Stimulated activated CD4-positive, alpha-beta T cell treated with anti-CD3 and anti-CD28 coated beads, Interleukin-2, amount 100 ng/mL, for 48 hours (primary cell): ENCODE results near the gene VEPH1.

Experiments
- DNase-seq, 2 donors: peaks; one replicate each; pipeline ENCODE4 v3.0.0-alpha.2; 2020

VEPH1 gene

DNA sequence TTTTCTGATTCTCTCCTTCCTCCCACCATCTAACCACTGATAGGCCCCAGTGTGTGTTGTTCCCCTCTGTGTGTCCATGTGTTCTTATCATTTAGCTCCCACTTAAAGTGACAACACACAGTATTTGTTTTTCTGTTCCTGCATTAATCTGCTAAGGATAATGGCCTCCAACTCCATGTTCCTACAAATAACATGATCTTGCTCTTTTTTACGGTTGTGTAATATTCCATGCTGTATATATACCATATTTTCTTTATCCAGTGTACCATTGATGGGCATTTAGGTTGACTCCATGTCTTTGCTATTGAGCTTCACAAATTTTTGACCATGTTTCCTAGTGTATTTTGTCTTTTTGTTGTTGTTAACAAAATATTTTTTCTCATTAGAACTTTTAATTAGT is 30.6 kb downstream of the VEPH1 start:
- no peak for DNase-seq

DNA sequence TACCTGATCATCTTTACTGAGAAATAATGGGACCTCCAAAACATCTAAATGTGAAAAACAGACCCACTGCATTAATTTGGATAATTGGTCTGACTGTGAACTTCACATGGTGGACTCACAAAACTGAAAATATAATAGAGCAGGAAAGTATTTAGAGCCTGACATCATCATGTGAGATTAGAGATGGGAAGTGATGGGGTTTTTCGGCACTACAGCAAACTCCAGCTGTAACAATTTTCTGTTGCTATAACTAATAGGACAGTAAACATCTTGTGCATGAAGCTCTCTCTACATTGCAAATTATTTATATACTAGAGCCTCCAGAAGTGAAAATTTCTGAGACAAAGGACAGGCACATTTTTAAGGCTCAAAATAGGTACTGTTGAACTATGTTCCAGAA is 32.2 kb downstream of the VEPH1 start:
- DNase-seq, result no peak

DNA sequence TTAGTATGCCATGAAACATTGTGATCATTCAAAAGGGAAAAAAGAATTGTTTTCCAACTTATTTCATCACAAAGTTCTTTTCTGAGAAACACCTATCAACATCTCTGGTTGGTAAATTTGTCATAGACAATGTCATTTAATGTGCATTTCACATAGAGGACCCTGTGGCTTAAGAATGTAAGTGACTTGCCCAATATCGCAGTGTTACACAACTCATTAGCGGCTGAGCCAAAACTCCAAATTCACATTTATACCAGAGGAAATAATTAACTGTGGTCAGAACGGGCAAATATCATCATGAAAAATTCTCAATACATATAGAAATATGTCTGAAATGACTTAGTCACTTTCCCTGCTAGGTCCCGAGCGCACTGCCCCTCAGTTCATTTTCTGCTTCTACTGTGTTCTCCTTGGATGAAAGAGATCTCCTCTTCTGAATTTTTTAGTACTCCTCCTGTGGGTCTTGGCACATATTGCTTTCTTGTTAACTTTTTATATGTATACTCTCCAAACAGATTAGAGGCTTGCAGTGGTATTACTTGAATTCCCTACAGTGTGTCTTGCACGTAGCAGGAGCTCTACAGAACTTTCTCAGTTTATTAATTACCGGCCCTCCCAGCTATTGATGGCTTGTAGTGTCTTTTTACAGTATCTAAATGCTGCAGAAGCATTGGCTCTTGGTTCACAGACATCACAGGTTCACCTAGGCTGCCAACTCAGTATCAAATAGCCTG is 33.5 kb downstream of the VEPH1 start:
- no peak for DNase-seq

DNA sequence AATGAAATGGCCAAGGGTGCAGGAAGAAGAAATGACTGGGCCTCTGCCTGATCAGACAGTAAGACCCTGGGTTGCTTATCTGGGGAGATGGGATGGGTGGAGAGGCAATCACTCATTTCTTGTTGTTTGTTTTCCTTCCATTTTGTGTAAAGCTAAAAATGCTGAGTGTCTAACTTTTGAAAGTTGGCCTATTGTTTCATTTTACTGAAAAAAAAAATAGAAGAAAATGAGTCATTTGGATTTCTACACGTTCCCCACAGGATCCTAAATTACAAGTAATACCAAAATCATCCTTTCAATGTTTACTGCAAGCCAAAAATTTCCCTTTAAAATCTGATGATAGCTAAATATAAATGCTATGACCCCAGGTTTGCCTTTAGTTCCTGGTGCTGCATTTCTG is 36.0 kb downstream of the VEPH1 start:
- DNase-seq, result no peak

DNA sequence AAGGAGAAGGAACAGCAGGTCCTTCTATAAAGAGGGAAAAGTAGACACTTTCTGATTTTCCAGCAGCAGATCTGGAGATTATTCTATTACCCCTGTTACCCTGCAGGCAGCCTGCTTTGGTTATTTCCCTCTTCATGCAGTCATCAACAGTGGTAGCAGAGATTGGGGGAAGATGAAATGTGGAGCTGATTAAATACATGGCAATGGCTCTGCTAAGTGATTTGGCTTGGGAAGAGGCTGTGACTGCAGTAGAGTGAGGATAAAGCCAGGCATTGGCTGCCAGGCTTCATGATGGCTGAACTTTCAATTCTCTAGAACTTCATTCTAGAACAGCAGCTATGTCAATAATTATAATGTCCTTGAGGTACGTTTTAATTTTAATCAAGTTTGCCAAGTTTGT is 37.5 kb downstream of the VEPH1 start:
- DNase-seq, result no peak

DNA sequence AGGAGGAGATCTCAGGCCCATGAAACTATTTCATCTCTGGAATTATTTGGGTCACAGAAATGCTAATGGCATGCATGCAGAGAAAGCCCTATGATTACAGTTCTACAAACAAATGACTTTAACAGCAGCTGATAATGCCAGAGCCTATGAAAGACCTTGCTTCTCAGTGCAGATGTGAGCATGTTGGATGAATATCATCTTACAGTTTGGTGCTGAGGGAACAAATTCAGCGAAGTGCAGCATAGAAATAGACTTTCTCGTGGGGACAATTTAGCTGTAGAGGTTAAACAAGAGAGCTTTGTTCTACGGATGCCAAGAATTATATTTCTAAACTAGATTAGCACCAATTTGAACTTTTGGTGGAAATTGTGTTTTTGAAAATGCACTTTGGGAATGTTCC is 38.9 kb downstream of the VEPH1 start:
- DNase-seq, result no peak

DNA sequence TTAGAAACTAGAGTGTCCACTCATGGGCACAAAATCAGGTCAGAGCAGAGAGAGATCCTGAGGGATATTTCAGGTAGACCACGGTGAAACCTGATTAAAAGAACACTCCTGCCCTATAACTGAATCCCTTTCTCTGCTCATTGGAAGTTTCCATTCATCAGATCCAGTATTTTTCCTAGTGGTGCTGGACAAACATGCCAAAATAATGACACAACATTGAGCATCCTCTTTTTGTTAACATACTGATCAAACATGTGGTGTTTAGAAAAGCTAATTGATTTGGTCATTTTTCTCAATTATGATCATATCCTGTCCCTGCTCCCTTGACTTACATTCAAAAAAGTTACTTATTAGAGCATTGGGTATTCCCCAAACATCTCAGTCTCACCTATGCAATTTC is 39.4 kb downstream of the VEPH1 start:
- no peak for DNase-seq

DNA sequence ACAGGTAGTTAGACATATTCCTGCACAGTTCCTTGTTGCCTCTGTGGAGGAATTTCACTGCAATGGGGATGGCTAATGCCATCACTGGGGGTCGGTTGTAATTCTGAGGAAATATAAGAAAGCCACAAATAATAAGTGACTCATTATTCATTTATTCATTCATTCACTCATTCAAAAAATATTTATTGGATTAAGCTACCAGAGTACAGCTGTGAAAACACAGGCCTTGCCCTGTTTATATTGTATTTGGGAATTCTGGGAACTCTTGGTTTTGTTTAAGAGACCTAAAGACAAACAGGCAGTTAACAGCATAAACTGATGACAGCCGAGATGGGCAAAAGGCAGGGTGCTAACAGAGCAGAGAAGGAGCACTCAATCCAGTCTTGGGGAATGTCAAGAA is 43.0 kb downstream of the VEPH1 start:
- no peak for DNase-seq

DNA sequence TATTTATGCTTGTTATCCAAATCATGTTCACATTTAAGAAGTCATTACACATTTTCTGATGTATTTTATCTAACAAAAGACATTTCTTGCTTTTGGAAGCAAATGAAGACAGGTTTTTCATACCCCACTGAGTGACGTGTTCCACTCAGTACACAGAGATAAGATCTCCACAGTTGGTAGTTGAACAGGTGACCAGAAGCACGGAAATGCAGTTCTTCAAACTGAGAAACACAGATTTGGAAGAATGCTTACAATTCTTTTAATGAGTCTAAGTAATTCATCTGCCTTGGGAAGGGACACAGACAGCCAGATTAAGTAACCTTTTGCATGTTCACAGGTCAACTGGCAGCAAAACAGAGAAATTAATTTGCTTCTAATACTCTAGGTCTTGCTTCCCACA is 43.5 kb downstream of the VEPH1 start:
- no peak for DNase-seq

DNA sequence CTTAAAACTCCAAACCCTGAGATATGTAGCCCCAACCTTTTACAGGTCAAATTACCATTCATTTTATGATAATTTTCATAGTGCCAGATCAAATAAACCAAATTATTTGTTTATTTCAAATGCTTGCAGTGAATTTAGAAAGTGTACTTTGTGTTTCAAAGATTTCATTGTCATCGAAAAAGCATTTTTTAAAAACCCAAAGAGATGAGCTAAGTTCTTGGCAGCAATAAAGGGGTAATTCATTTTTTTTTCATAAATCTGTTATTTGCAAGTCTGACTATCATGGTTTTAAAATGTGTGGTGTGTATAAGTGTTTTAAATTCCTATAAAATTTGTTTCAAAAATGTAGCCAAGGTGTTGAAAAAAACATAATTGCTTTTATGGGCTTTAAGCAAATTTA is 49.4 kb downstream of the VEPH1 start:
- no peak for DNase-seq

DNA sequence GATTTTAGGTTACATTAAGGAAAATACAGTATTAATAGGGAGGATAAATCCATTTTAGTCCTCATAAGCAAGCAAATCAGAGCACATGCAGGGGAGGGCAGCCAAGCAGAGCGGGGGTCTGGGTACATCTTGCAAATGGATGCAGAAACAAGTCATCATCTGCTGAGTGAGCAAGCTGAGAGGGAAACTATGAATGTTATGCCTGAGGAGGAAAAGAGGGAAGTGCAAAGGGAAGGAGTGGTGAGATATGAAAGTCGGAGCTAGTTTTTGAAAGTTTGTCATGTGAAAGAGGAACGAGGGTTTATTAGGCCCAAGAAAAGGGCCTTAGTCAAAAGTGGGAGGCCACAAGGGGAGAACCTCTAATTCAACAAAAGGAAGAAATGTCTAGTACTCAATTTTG is 51.1 kb downstream of the VEPH1 start:
- DNase-seq, result no peak

DNA sequence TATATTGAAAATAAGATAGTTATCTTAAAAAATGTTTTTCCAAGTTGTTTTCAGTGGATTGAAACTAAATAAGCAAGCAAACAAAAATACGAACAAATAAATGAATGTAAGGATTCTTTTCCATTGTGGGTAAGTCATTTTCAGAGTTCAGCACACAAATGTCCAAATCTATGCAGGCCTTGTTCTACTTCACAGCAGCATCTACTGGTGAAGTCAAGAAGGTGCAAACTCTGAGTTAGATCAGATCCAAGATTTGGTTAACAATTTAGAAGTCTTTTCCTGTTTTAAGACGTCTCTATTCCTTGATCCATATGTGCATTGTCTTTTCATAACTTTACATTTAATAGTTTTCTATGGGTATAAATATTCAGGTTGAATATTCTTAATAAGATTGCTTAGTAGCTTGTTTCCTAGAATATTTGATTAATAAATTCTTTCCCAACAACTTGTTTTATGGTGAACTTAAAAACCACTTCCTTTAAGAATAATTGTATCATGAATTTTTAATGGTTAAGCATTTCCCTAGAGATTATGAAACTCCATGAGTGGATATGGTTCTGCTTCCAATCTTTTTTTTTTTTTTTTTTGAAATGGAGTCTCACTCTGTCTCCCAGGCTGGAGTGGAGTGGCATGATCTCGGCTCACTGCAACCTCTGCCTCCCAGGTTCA is 56.1 kb downstream of the VEPH1 start:
- DNase-seq, result no peak

DNA sequence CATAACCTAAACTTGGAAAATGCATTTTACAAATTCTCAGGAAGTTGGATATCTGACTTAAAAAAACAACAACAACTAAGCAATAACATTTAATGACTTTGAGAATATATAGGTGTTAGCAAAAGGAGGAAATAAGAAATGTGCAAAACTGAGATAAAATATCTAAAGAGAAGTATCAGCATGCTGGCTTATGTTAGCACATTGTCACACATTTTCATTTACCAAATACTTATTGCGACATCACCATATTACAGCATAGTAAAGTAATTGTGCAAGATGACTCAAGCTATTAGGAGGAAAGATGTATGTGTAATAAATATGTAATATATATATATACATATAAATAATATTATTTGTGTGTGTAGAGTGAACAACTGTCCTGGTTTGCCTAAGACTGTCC is 57.4 kb downstream of the VEPH1 start:
- DNase-seq, result no peak

DNA sequence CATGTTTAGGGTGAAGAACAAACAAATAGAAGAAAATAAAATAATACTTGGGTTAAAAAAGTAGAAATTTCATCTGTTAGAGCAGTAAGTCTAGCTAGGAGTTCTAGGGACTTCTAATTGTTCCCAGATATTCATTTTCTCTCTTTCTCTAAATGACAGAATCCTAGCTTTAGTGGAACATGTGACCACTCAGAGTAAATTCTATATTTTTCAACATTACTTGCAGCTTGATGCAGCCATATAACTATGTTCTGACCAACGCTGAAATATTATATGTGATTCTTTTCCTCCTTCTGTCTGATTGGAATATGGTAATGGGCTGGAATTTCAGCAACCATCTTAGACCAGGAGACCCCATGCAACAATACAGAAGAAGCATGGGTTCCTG is 58.4 kb downstream of the VEPH1 start:
- DNase-seq, result no peak

DNA sequence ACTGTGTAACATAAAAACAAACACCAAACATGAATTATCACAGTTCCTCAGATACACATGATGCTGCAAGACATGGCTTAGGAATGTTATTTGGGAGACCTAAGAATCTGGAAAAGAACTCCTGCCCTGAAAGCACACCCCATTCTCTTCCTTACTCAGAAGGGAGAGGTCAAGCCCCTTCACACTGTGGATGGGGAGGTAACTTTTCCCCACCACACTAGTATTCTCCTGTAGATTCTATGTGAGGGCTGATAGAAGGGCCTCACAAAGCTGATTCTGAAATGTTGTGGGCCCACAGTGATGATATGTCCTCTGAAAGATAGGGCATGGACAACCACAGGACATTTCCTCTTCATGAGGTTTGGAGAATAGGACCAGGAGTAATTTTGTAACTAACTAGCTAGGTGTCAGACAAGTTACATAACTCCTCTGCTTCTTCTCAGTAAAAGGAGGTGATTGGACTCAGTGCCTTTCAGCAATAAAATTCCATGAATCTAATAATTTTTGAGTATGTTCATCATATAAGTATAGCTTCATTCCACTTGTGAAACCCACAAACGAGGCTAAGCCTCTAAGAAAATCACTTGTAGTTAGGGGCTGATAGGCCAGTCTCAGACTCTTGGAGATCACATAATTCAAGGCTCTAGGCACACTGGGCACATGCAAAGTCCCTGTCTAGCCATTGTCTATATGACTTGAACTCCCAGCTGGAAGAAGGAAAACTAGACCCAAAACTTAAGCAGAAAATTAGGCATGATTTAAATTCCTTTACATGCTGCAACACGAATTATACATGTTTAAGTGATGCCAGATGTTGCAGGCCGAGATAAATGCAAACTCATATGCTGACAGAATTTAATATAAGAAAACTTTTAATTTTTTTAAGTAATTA is 59.1 kb downstream of the VEPH1 start:
- DNase-seq, result no peak

DNA sequence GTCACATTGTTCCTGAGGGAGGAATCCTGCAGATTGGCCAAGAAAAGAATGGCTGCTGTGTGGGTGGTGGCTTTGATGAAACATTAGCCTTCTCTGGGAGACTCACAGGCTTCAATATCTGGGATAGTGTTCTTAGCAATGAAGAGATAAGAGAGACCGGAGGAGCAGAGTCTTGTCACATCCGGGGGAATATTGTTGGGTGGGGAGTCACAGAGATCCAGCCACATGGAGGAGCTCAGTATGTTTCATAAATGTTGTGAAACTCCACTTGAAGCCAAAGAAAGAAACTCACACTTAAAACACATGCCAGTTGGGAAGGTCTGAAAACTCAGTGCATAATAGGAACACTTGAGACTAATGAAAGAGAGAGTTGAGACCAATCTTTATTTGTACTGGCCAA is 60.5 kb downstream of the VEPH1 start:
- DNase-seq, result no peak

DNA sequence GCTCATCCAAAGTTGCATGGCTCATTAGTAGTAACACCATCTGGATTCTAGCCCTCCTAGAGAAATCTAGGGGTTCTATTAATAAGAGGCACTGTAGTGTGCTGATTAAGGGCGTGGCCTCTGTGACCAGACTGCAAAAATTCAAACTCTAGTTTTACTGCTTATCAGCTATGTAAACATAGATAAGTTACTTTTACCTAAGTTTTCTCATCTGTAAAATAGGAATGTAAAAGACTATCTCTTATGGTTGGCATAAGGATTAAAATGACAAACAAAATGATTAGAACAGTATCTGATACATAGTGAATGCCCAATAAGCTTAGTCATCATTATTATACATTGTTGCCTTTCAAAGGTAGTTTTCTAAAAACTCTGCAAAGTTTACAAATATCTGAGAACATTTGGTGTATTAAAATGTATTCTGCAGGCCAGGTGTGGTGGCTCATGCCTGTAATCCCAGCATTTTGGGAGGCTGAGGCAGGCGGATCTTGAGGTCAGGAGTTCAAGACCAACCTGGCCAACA is 62.1 kb downstream of the VEPH1 start:
- no peak for DNase-seq

DNA sequence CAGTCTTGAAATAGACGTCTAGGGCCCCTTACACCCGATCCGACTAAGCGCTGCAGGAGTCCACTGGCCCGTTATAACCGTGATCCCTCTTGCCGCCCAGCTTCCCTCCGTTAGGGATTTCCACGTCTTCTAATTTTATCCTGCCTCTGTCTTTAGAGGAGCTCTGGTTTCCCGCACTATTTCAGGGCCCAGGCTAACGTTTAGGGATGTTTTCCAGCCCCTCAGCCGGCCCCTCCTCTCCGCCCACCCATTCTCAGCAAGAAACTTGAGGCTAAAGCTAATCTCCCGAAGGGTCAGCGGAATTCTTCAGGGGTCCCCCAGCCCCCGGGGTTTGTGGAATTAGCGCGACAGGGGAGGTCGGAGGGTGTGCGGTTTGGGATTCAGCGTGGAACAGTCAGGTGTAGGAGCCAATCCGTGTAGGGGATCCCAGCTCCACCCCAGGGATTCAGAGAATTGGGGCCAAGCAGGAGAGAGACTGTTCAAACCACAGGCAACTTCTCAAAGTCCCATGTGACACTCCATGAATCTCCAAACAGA is 65.0 kb downstream of the VEPH1 start:
- DNase-seq, result no peak

DNA sequence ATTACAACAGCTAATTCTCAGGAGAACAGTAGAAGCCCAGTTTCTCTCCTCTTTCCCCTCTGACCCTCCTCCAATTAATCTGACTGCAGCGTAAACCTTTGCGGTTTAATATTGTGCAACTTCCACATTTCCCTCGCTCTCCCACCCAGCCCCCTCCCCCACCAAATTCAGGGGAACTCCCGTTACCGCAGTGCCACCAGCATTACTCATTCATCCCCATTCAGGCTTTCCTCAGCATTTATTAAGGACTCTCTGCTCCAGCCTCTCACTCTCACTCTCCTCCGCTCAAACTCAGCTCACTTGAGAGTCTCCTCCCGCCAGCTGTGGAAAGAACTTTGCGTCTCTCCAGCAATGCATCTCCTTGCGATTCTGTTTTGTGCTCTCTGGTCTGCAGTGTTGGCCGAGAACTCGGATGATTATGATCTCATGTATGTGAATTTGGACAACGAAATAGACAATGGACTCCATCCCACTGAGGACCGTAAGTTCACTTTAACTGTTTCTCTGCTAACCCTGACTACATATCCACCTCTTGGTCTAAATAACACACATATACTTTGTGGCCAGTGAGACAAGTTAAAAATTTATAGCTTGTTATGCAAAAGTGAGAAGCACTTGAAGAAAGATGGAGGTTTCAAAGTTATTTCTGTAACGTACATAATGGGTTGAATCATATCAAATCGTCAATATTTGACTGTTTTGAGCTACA is 66.5 kb downstream of the VEPH1 start, which contains the start of gene PTX3:
PTX3 (plus strand) TSS at position 268 of the 709 bp plus-strand sequence; CDS start at position 352, 84 bp downstream.
- no peak for DNase-seq

DNA sequence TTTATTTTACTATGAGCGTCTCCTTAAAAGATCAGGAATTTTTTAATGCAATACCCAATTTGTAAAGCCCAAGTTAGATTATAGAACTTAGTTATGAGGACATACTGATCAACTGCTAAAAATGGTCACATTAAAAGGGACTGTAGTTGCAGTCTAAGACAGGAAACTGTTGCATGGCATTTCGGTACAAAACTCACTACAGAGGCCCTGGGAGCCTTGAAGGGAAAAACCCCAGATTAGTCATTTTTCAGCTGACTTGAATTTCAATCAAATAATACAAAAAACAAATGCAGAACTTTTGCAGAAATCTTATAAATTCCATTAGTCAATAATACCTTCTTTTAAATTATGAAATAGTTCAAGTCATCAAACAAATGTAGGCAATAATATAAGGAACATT is 73.5 kb downstream of the VEPH1 start:
- DNase-seq, result no peak

DNA sequence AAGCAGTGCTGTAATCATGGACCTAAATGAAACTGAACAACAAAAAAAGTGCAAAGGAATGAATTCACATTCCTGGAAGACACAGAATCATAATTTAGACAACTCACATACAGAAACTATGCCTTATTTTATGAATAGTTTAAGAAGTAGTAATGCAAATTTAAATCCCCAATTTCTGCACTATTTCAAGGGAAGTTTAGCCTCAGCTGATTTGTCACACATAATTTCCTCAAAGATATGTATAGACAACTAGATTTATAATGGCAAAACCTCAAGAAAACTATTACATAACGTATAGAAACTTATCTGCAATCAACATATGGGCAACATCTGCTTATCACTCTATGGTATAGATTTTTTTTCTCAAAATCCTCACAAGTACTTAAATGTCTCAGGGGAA is 74.4 kb downstream of the VEPH1 start:
- no peak for DNase-seq

DNA sequence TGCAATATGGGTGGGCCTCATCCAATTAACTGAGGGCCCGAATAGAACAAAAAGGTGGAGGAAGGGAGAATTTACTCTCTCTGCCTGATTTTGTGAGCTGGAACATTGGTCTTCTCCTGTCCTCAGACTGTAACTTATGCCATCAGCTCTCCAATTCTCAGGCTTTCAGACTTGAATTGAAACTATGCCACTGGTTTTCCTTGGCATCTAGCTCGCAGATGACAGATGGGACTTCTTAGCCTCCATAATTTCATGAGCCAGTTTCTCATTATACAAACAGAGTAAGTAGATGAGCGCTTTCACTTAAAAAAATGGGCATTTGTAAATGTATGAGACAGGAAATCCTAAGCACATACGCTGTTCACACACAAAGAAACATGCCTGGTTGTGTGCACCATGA is 75.3 kb downstream of the VEPH1 start:
- DNase-seq, result no peak

DNA sequence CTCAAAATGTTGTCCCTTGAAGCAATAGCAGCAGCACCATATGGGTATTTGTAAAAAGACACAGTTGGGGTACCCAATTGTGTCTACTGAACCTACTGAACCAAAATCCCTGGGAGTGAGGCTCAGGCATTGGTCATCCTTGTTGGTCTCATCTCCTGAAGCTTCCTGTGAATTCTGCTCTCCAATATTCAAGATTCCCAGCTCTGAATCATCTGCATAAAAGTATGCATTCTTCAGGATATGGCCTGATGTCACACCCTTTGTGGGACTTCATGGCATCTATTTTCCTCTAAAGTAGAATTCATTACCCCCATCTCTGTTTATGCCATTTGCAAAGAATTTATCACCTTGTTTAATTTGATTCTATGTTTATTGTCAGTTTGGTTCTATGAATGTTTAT is 79.9 kb downstream of the VEPH1 start:
- no peak for DNase-seq
